Osteocyte (in vitro differentiated cells): Measurements from ENCODE around the gene GYG2. TPM values are rescaled to one million over a fixed set of nuclear protein-coding genes. Genes with fewer than 3 reads are reported as not detected.
"Not testable (repeated sequence)": the region's sequence is repeated elsewhere in the genome, so short reads cannot be mapped to it uniquely, and the experiment has no call there.

ENCODE experiments used
- DNase-seq: peaks from one replicate; pipeline ENCODE4 v3.0.0; 2021; ENCODE audit warnings: mixed read lengths; ENCODE audit not compliant: unreplicated experiment; ENCODE audit errors: extremely low spot score
- H3K27ac Mint-ChIP-seq: one replicate; pipeline ENCODE4 v1.8.0; 2021; ENCODE audit warnings: mild to moderate bottlenecking, mixed read lengths; ENCODE audit not compliant: unreplicated experiment
- H3K27me3 Mint-ChIP-seq: one replicate; pipeline ENCODE4 v1.8.0; 2021; ENCODE audit warnings: mixed read lengths; ENCODE audit not compliant: unreplicated experiment
- H3K36me3 Mint-ChIP-seq: one replicate; pipeline ENCODE4 v1.8.0; 2021; ENCODE audit warnings: mixed read lengths; ENCODE audit not compliant: unreplicated experiment
- H3K4me1 Mint-ChIP-seq: one replicate; pipeline ENCODE4 v1.8.0; 2021; ENCODE audit warnings: mixed read lengths; ENCODE audit not compliant: unreplicated experiment
- H3K4me3 Mint-ChIP-seq: one replicate; pipeline ENCODE4 v1.8.0; 2021; ENCODE audit warnings: mild to moderate bottlenecking, moderate library complexity, mixed read lengths; ENCODE audit not compliant: unreplicated experiment
- H3K9me3 Mint-ChIP-seq: one replicate; pipeline ENCODE4 v1.8.0; 2021; ENCODE audit warnings: mixed read lengths; ENCODE audit not compliant: unreplicated experiment
- total RNA-seq: library from RNA; stranded (reverse); gene quantifications from 2 replicates; pipeline ENCODE4 v1.2.1, GENCODE V29; 2021
- TF ChIP-seq, protein P1 (sequence below): fragments of 200-600 bp; sonication (generic); IDR thresholded peaks from 2 replicates; pipeline ENCODE4 v1.5.0; 2021; ENCODE audit warnings: antibody characterized with exemption, mild to moderate bottlenecking, moderate library complexity

Gene GYG2
- total RNA-seq, 1 donor from 2014 or later, result 11.8 TPM

DNA sequence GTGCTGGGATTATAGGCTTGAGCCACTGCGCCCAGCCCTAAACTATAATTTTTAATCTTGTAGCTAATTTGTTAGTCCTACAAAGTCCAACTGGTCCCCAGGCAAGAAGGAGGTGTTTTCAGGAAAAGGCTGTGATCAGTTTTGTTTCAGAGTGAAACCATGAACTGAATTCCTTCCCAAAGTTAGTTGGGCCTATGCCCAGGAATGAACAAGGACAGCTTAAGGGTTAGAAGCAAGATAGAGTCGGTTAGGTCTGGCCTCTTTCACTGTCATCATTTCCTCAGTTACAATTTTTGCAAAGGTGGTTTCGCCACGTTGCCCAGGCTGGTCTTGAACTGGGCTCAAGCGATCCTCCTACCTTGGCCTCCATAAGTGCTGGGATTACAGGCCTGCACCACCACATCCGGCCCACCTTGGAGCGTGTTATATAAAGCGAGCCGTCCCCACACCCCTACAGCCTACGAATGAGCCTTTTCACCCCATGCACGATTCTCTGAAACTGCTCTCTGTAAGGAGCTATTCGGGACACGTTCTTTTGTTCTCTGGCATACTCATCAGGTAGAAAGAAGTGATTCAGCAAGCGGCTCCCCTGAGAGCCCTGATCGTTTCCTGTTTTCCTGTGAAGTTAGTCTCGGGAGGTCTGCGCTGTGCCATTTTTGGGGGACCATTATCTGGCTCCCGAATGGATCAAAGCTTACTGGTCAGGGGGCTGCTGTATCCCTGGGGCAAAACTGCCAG lies 24.5 kb upstream of the GYG2 start:
- not testable (repeated sequence) for H3K36me3 Mint-ChIP-seq, DNase-seq, H3K9me3 Mint-ChIP-seq, H3K27me3 Mint-ChIP-seq, H3K4me3 Mint-ChIP-seq
- Mint-ChIP-seq H3K27ac (peak overlapping the region; percentile 83), H3K4me1 (peaks cover 18% of the 10 kb centered on the region)

DNA sequence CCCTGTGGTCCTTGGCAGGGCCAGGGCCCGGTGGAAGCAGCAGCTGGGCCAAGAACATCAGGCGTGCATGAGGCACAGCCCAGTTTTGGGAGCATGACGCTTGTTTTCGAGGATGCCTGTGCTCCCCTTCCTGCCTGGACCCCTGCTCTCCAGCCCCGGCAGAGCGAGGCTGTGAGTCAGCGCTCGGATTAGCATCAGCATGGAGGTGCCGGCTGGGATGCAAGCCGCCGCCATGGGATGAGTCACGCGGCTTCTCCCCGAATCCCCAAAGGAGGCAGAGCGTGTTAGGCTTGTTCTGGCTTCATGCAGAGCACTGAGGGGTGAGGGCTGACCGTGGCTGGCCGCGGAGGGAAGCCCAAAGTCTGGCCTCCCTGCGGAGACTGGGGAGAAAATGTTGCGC lies 23.9 kb upstream of the GYG2 start:
- not testable (repeated sequence) for H3K9me3 Mint-ChIP-seq

DNA sequence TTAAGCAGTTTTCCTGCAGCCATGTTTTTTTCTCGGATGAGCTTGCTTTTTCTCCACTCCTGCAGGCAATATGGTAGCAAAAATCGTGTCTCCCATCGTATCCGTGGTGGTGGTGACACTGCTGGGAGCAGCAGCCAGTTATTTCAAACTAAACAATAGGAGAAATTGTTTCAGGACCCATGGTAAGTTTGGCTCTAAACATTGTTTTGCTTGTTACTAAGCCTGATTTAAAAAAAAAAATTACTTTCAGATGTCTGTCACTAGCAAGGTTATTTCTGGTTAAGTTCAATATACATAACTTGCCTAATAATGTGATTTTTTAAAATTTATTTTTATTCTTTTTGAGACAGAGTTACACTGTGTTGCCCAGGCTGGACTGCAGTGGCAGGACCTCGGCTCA lies 17.5 kb upstream of the GYG2 start:
- Mint-ChIP-seq H3K27ac (peak overlapping the region; percentile 83), H3K36me3 (no peaks in the 10 kb centered on the region), H3K4me3 (no peak overlapping the region), H3K4me1 (peaks cover 16% of the 10 kb centered on the region), H3K27me3 (peaks cover 2% of the 10 kb centered on the region), H3K9me3 (no peaks in the 10 kb centered on the region)
- TF ChIP-seq, protein P1, sequence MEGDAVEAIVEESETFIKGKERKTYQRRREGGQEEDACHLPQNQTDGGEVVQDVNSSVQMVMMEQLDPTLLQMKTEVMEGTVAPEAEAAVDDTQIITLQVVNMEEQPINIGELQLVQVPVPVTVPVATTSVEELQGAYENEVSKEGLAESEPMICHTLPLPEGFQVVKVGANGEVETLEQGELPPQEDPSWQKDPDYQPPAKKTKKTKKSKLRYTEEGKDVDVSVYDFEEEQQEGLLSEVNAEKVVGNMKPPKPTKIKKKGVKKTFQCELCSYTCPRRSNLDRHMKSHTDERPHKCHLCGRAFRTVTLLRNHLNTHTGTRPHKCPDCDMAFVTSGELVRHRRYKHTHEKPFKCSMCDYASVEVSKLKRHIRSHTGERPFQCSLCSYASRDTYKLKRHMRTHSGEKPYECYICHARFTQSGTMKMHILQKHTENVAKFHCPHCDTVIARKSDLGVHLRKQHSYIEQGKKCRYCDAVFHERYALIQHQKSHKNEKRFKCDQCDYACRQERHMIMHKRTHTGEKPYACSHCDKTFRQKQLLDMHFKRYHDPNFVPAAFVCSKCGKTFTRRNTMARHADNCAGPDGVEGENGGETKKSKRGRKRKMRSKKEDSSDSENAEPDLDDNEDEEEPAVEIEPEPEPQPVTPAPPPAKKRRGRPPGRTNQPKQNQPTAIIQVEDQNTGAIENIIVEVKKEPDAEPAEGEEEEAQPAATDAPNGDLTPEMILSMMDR, result no peak
- DNase-seq, result no peak

More for the DNA sequence above, 23.9 kb upstream of the GYG2 start:
- Mint-ChIP-seq H3K4me1 (peaks cover 18% of the 10 kb centered on the region), H3K27ac (peak overlapping the region; percentile 83), H3K4me3 (peak overlapping the region; percentile 42)
- not testable (repeated sequence) for H3K36me3 Mint-ChIP-seq, H3K27me3 Mint-ChIP-seq
- peak; percentile 89 for DNase-seq

DNA sequence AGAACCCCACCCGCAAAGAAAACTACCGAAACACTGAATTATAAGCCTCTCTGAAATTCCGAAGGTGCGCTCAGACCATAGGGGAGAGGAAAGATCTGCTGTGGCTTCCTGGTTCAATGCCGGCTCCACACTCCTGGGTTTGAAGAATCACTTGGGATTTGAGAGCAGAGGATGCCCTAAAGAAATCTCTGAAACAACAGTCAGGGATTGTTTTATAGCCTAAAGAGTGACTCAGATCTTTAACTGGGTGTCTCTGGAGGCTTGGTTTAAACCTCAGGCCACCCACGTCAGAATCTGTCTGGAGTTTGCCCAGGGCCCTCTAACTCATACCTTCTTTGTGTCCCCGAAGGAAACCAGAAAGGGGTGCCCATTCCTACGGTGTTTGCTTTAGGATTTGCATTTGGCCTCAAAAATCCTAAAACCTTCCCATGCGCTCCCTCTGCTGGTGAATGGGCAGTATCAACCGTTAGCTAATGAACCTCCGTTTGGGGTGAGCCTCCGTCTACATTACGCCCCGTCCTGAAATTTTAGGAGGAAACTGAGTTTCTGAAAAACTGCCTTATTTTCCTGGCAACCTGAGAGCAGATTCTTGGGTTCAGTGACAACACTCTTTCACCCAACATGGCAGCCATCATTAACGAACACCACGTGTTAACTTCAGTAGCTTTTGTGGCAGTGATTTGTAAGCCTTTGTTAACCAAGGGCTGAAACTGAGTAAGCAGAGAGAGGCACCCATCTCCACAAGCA lies 16.4 kb upstream of the GYG2 start:
- not testable (repeated sequence) for H3K36me3 Mint-ChIP-seq, H3K27me3 Mint-ChIP-seq, H3K9me3 Mint-ChIP-seq, DNase-seq
- TF ChIP-seq, protein P1, result peak; percentile 75
- peak overlapping the region; percentile 62 for H3K4me3 Mint-ChIP-seq
- H3K4me1 Mint-ChIP-seq, result peaks cover 16% of the 10 kb centered on the region
- H3K27ac Mint-ChIP-seq, result peak overlapping the region; percentile 86

DNA sequence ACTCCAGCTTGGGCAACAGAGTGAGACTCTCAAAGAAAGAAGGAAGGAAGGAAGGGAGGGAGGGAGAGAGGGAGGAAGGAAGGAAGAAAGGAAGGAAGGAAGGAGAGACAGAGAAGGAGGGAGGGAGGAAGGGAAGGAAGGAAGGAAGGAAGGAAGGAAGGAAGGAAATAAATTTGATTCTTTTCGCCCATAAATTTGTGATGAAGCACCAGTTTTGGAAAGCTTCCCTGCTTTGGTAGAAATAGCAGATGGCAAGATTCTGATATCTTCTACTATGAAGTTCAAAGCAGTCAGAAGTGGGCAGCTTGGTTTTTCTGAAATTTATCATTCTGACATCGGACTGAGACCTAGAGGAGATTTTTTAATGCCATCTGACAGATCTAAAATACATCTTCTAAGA lies 11.7 kb upstream of the GYG2 start:
- no peak for DNase-seq
- TF ChIP-seq, protein P1, result no peak
- Mint-ChIP-seq H3K4me1 (peaks cover 5% of the 10 kb centered on the region), H3K36me3 (no peaks in the 10 kb centered on the region), H3K9me3 (no peaks in the 10 kb centered on the region), H3K4me3 (no peak overlapping the region), H3K27me3 (no peaks in the 10 kb centered on the region), H3K27ac (no peak overlapping the region)
